OCI-LY3 (cell line): ENCODE results near the gene SLC25A25.

ENCODE experiments used
- H2AFZ ChIP-seq: fragments of 200-600, 300-600 bp; shearing (Covaris generic); 2 replicates; pipeline ENCODE4 v1.6.0; 2014; ENCODE audit warnings: antibody characterized with exemption, low read depth, low read length
- H3K27ac ChIP-seq: fragments of 200-600, 300-600 bp; sonication (generic); 2 replicates; pipeline ENCODE4 v1.5.1; 2014; ENCODE audit warnings: mild to moderate bottlenecking, low read length, moderate library complexity, mixed read lengths
- H3K27me3 ChIP-seq: fragments of 200-600, 300-600 bp; sonication (generic); 2 replicates; pipeline ENCODE4 v1.6.1; 2014; ENCODE audit warnings: low read depth, low read length, mixed read lengths
- H3K36me3 ChIP-seq: fragments of 200-600, 300-600 bp; sonication (generic); replicated peaks from 2 replicates; pipeline ENCODE3; 2014; ENCODE audit warnings: low read depth, low read length, mixed read lengths
- H3K4me1 ChIP-seq: fragments of 300-600, 200-600 bp; sonication (generic); 2 replicates; pipeline ENCODE4 v1.6.1; 2014; ENCODE audit warnings: low read length, mixed read lengths
- H3K4me2 ChIP-seq: fragments of 200-600, 300-600 bp; sonication (generic); 2 replicates; pipeline ENCODE4 v1.6.1; 2014; ENCODE audit warnings: low read length, mixed read lengths
- H3K4me3 ChIP-seq: fragments of 300-600, 200-600 bp; sonication (generic); 2 replicates; pipeline ENCODE4 v1.5.1; 2014; ENCODE audit warnings: antibody characterized with exemption, mild to moderate bottlenecking, low read length, moderate library complexity
- H3K79me2 ChIP-seq: fragments of 300-600, 200-600 bp; shearing (Covaris generic); 2 replicates; pipeline ENCODE4 v1.6.1; 2014; ENCODE audit warnings: mild to moderate bottlenecking, low read length, mixed read lengths
- H3K9ac ChIP-seq: fragments of 300-600, 200-600 bp; shearing (Covaris generic); 2 replicates; pipeline ENCODE4 v1.6.0; 2014; ENCODE audit warnings: mild to moderate bottlenecking, low read length, moderate library complexity
- H3K9me3 ChIP-seq: fragments of 200-600, 300-600 bp; shearing (Covaris generic); 2 replicates; pipeline ENCODE4 v1.6.1; 2014; ENCODE audit warnings: low read length, mixed read lengths; ENCODE audit not compliant: insufficient read depth
- H4K20me1 ChIP-seq: fragments of 200-600, 300-600 bp; sonication (generic); 2 replicates; pipeline ENCODE4 v1.6.1; 2016; ENCODE audit warnings: low read length, mixed read lengths; ENCODE audit not compliant: insufficient read depth
- CTCF ChIP-seq: fragments of 200-600, 300-600 bp; sonication (generic); IDR thresholded peaks from 2 replicates; pipeline ENCODE4 v1.5.1; 2014; ENCODE audit warnings: antibody characterized with exemption, low read length, low read depth
- EZH2phosphoT487 ChIP-seq: fragments of 200-600 bp; shearing (Covaris generic); IDR thresholded peaks from 2 replicates; pipeline ENCODE4 v1.6.1; 2018; ENCODE audit warnings: antibody characterized with exemption, mixed run types, low read depth

Gene SLC25A25

GRCh38 chr9:128152133-128153059 lies 84.4 kb downstream of the SLC25A25 start:
- Histone ChIP-seq H3K27me3 (no peaks in the 10 kb centered on the region), H3K4me2 (no peak overlapping the region), H3K9ac (no peak overlapping the region), H3K4me1 (peaks cover 5% of the 10 kb centered on the region; the same call in 1 of the 2 replicates), H3K36me3 (no peaks in the 10 kb centered on the region), H2AFZ (no peak overlapping the region), H3K4me3 (no peak overlapping the region), H3K27ac (no peak overlapping the region), H4K20me1 (no peaks in the 10 kb centered on the region), H3K79me2 (no peaks in the 10 kb centered on the region), H3K9me3 (no peaks in the 10 kb centered on the region)
- TF ChIP-seq CTCF: no peak
- TF ChIP-seq EZH2phosphoT487: no peak

GRCh38 chr9:128153060-128153946 lies 85.3 kb downstream of the SLC25A25 start:
- H3K79me2 ChIP-seq: no peaks in the 10 kb centered on the region
- H4K20me1 ChIP-seq: no peaks in the 10 kb centered on the region
- no peak for TF ChIP-seq CTCF
- no peak for TF ChIP-seq EZH2phosphoT487
- no peak overlapping the region for H3K27ac ChIP-seq
- H2AFZ ChIP-seq: no peak overlapping the region
- H3K27me3 ChIP-seq: no peaks in the 10 kb centered on the region
- no peak overlapping the region for H3K4me2 ChIP-seq
- no peaks in the 10 kb centered on the region for H3K9me3 ChIP-seq
- H3K4me3 ChIP-seq: no peak overlapping the region
- H3K9ac ChIP-seq: no peak overlapping the region
- peaks cover 5% of the 10 kb centered on the region; the same call in 1 of the 2 replicates for H3K4me1 ChIP-seq
- no peaks in the 10 kb centered on the region for H3K36me3 ChIP-seq

- Histone ChIP-seq H2AFZ (no peak overlapping the region), H3K9me3 (no peaks in the 10 kb centered on the region), H3K4me1 (peaks cover 3% of the 10 kb centered on the region; the same call in 1 of the 2 replicates), H4K20me1 (no peaks in the 10 kb centered on the region), H3K79me2 (no peaks in the 10 kb centered on the region), H3K36me3 (no peaks in the 10 kb centered on the region), H3K4me3 (no peak overlapping the region), H3K9ac (no peak overlapping the region), H3K27ac (no peak overlapping the region), H3K4me2 (no peak overlapping the region), H3K27me3 (no peaks in the 10 kb centered on the region)
- TF ChIP-seq EZH2phosphoT487: no peak
- TF ChIP-seq CTCF: no peak
These were observed 86.1 kb downstream of the SLC25A25 start for GRCh38 chr9:128153947-128154695.
